Ovary (tissue), 9 donors: ENCODE measurements around the gene SCUBE3. TPM values are rescaled to one million over a fixed set of nuclear protein-coding genes. Genes with fewer than 3 reads are reported as not detected.

ENCODE experiments used
- DNase-seq, 5 donors: peaks; one replicate each; pipeline ENCODE4 v3.0.0-alpha.2; 2019 to 2020
- H3K27ac ChIP-seq, 2 donors: fragments of 200-600 bp; one replicate each; pipeline versions ENCODE4 v1.5.1 to v1.8.0; 2019 to 2022
- H3K27me3 ChIP-seq: fragments of 200-600 bp; one replicate; pipeline ENCODE4 v1.8.0; 2022
- H3K36me3 ChIP-seq: fragments of 200-600 bp; sonication (generic); one replicate; pipeline ENCODE4 v1.5.1; 2019
- H3K4me1 ChIP-seq: one replicate; pipeline ENCODE4 v1.8.1; 2013; ENCODE audit warnings: mild to moderate bottlenecking, moderate library complexity; ENCODE audit not compliant: insufficient read depth
- H3K4me3 ChIP-seq: fragments of 200-600 bp; sonication (generic); one replicate; pipeline ENCODE4 v1.5.1; 2017
- H3K9me3 ChIP-seq, 2 donors: fragments of 200-600 bp in 1 of 2; sonication (generic) in 1 of 2; one replicate each; pipeline versions ENCODE4 v1.5.1 to v1.8.1; 2013 to 2019; ENCODE audit warnings: mild to moderate bottlenecking in 1 of 2, moderate library complexity in 1 of 2
- EP300 ChIP-seq: sonication (generic); formaldehyde crosslinking; IDR thresholded peaks from one replicate; pipeline ENCODE4 v1.6.1; 2017; ENCODE audit warnings: antibody characterized with exemption
- POLR2A ChIP-seq: fragments of 450-650 bp; IDR thresholded peaks from one replicate; pipeline ENCODE4 v1.6.1; 2017; ENCODE audit warnings: antibody characterized with exemption, mild to moderate bottlenecking, moderate library complexity
- WGBS, 3 donors: extraction: QIAGEN DNeasy Blood & Tissue Kit in 1 of 3; methylation state at CpG; one replicate each; pipeline versions ENCODE4 v1.1.5 to v1.1.7; 2013 to 2017; 5-methylcytosine and 5-hydroxymethylcytosine counted together
- intact Hi-C, 4 donors: fragments of 100-400 bp; cut with DNase I; formaldehyde crosslinking; loops; one replicate each; pipeline versions ENCODE4 v1.11.0 to v1.15.1; 2022 to 2023
- polyA plus RNA-seq, 2 donors: library from polyadenylated mRNA; stranded (reverse); fragments of 200-250 nt in 1 of 2; fragments of 350-450 nt in 1 of 2; fragmentation: Illumina TruSeq in 1 of 2; extraction: RNeasy Lipid Tissue Mini Kit (QIAGEN cat#74804) in 1 of 2; gene quantifications; one replicate each; pipeline ENCODE4 v1.2.3, GENCODE V29; 2013 to 2014
- total RNA-seq, 7 donors: library from RNA; depleted of rRNA in 2 of 7; stranded (reverse); fragments of >200 nt in 2 of 7; fragmentation: NEBNext Ultra II Directional in 3 of 7; extraction: Animal tissue kit (Norgen Biotek cat#: 25700) in 3 of 7; gene quantifications; one replicate each; pipeline versions ENCODE4 v1.1.0 to v1.2.4, GENCODE V29; 2016 to 2023
- TF ChIP-seq, protein P1 (sequence below), 3 donors: fragments of 450-650 bp in 2 of 3; fragments of 200-600 bp in 1 of 3; IDR thresholded peaks; one replicate each; pipeline versions ENCODE4 v1.5.1 to v1.8.0; 2016 to 2022; ENCODE audit warnings: antibody characterized with exemption in 3 of 3, mild to moderate bottlenecking in 1 of 3
- donor health status: DM: no; HTN: no; CAD: no; lungs with moderate emphysema.
- donor health status: DM: no; HTN: no; CAD: no.
- donor health status: Bipolar disorder and iron deficiency.
- donor health status: DM: yes; HTN: yes; CAD: no.
- donor health status: DM: no; HTN: no; CAD: no.
- donor health status: DM: yes; HTN: yes; CAD: no.

Gene SCUBE3
- total and polyA plus RNA-seq, 9 donors = 0.08 to 3.1 (median 0.18) TPM; not detected in 1

DNA sequence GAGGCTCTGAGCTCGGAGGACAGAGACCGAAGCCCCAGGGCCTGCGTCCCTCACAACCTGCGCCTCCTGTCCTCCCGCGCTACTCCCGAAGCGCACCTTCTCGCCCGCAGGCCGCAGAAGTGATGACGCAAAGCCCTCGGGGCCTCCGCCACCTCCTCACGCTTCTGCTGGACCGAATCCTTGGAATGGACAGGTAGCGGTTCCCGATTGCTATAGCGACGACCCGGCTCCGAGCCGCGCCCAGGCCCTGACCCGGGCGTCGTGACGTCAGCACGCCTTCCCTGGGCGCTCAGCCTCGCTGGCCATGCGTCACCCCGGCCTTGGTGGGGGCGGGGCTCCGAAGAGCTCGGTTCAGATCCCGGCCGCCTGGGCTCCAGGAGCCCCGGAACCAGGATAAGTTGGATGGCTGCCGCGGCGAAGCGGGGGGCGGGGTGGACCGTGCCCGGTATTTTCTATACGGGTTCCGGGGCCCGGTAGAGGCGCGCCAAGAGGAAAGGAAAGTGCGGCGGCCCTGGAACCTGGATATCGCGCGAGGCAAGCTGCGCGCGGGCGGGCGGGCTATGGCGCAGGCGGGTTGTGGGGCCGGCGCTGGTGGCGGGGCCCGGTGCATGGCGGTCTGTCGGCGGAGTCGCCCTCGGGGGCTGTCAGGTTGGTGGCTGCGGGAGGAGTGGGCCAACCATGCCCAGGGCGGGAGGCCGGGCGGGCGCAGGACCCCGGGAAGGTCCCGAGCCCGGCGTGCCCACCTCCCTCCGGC is 45.6 kb downstream of the SCUBE3 start, which contains the start of gene ZNF76:
Gene ZNF76, plus strand, starts transcription at position 542 of the 754 bp plus-strand sequence. CDS start 21,417 bp downstream, outside the sequence.
- Histone ChIP-seq H3K36me3 (no peaks in the 10 kb centered on the region), H3K27ac (peak within 1 kb of the TSS; percentile 98 to 99), H3K4me3 (peak within 1 kb of the TSS; percentile 96), H3K9me3 (no peaks in the 10 kb centered on the region), H3K27me3 (no peaks in the 10 kb centered on the region), H3K4me1 (peaks cover 6% of the 10 kb centered on the region)
- intact Hi-C loops = no loop called here
- 0 to 1% (median 0%) methylated on average over 38 to 82 of the region's 82 CpGs for WGBS, 3 donors
- TF ChIP-seq EP300 (no peak), POLR2A (peak; percentile 86)
- TF ChIP-seq, protein P1, sequence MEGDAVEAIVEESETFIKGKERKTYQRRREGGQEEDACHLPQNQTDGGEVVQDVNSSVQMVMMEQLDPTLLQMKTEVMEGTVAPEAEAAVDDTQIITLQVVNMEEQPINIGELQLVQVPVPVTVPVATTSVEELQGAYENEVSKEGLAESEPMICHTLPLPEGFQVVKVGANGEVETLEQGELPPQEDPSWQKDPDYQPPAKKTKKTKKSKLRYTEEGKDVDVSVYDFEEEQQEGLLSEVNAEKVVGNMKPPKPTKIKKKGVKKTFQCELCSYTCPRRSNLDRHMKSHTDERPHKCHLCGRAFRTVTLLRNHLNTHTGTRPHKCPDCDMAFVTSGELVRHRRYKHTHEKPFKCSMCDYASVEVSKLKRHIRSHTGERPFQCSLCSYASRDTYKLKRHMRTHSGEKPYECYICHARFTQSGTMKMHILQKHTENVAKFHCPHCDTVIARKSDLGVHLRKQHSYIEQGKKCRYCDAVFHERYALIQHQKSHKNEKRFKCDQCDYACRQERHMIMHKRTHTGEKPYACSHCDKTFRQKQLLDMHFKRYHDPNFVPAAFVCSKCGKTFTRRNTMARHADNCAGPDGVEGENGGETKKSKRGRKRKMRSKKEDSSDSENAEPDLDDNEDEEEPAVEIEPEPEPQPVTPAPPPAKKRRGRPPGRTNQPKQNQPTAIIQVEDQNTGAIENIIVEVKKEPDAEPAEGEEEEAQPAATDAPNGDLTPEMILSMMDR (IDR thresholded peaks at IDR 0.05) = peak in 2 of 3 donors; percentile 25 to 75
- DNase-seq = peak; percentile 99 to 100 (median 99)

DNA sequence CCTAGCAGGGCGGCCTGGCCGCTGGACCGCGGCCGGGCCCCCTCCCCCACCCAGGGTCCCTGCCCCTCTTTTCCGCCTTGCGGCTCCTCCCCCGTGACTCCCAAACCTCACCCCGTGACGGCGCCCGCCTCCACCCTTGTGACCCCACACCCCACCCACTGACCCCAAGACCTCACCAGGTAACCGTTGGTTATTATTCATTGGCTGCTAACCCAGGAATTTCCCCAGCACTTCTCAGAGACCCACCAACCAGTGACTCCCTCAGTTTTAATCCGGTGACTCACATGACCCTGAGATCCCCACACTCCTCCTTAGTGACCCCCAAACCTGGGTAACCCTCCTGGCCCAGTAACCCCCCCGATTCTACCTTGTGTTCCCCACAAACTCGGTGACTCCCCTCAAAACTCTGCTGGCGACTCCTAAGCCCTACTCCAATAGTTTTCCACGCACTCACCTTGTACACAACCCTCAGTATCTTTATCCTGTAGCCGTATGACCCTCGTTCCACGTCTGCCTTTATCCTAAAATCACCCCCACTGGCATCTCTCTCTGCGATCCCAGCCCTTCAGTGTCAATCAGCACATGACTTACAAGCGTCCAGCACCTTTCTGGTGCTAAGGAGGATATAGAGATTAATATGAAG is 46.3 kb downstream of the SCUBE3 start:
- Histone ChIP-seq H3K9me3 (no peaks in the 10 kb centered on the region), H3K4me1 (peaks cover 6% of the 10 kb centered on the region), H3K4me3 (peak overlapping the region; percentile 96), H3K27ac (peak overlapping the region; percentile 98 to 99), H3K36me3 (no peaks in the 10 kb centered on the region), H3K27me3 (no peaks in the 10 kb centered on the region)
- intact Hi-C loops = no loop called here
- DNase-seq = peak; percentile 69 to 84 (median 82)
- TF ChIP-seq POLR2A (no peak), EP300 (no peak)
- 6 to 11% (median 10%) methylated on average over 16 to 23 of the region's 23 CpGs for WGBS, 3 donors

DNA sequence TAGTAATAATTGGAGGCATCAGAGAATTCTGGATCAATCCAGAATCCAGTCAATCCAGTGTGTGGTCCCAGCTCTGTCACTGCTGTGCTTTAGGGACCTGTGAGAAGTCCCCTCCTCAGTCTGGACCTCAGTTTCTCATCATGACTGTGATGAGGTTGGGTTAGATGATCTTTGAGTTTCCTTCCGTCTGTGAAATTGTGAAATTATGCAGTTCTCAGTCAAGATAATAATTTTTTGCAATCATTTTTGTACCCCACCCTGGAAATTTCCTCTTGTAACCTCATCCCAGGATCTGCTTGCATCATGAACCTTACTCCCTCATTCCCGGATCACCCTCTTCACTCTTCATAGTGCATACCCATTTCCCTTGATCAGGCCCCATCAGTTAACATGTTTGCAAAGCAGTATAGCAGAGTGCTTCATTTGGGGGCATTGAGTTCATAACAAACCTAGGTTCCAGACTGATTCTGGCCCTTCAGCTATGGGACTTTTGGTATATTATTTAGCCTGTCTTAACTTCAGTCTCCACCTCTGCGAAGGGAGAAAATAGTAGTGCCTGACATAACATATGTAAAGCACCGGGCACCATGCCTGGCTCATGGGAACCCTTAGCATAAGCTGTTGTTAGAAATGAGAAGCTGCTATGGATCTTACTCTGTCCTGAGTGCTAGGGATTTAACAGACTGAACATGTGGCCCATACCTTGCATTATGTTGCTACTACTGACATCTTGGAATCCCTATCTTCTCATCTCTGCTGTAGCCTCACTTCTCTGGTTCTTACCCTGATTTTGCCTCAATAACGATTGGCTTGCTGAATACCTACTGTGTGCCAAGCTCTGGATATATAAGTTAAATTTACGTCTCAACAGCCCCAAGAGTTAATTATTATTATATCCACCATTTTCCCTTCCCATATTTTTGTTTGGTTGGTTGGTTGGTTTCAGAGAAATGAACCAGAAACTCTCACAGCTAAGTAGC is 47.1 kb downstream of the SCUBE3 start:
- 75 to 78% (median 78%) methylated on average over 6 of the region's 6 CpGs for WGBS, 3 donors
- no peak for DNase-seq
- no peaks in the 10 kb centered on the region for H3K9me3 ChIP-seq
- TF ChIP-seq, protein P1 (IDR thresholded peaks at IDR 0.05) = no peak
- TF ChIP-seq EP300 (no peak), POLR2A (no peak)
- peaks cover 6% of the 10 kb centered on the region for H3K4me1 ChIP-seq
- peak overlapping the region; percentile 98 to 99 for H3K27ac ChIP-seq
- intact Hi-C loops = no loop called here
- H3K27me3 ChIP-seq = no peaks in the 10 kb centered on the region
- no peaks in the 10 kb centered on the region for H3K36me3 ChIP-seq
- no peak overlapping the region for H3K4me3 ChIP-seq

DNA sequence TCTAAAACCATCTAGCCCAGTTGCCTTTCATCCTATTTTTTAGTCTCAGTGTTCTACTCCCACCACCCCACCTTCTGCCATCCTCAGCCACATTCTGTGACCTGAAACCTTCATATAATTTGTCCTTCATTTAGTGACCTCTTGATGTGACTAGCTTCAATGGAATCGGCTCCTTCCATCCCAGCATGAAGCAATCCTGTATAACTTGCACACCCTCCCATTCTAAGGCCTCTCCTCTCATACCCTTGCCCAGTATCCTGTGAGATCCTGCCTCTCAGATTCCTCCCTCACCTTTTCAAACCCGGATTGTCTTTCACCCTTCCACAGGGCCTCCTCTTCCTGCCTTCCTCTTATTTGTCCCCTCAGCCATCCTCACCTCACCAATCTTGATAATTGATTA is 48.8 kb downstream of the SCUBE3 start:
- Histone ChIP-seq H3K27me3 (no peaks in the 10 kb centered on the region), H3K9me3 (no peaks in the 10 kb centered on the region), H3K36me3 (no peaks in the 10 kb centered on the region), H3K4me3 (no peak overlapping the region), H3K4me1 (peaks cover 6% of the 10 kb centered on the region), H3K27ac (no peak overlapping the region)
- no peak for DNase-seq
- 31 to 73% (median 61%) methylated on average over 1 to 2 of the region's 2 CpGs for WGBS, 3 donors
- TF ChIP-seq EP300 (no peak), POLR2A (no peak)
- TF ChIP-seq, protein P1 (IDR thresholded peaks at IDR 0.05) = no peak
- intact Hi-C loops = no loop called here
